Measurements from ENCODE around the gene NPAS2.

DNA sequence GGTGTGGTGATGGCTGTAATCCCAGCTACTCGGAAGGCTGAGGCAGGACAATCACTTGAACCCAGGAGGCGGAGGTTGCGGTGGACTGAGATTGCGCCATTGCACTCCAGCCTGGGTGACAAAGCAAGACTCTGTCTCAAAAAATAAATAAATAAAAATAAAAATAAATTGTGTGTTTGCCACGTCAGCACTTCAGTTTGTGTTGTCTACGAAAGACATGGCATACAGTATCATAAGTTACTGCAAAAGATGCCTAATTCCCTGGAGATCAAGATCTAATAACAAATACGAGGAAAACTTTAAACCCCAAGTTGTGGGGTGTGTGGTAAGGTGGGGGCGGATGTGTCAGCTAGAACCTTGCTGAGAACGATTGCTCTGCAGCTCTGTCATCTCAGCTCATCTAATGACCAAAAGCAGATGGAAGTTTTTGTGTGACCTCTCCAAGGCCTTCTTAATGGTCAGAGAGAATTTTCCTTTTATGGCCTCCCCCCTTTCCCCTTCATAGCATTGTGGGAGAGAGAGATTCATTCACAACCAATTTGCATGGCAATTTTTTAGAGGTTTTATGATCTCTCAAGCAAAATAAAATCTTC lies 11.3 kb downstream of the NPAS2 start:
- TF ChIP-seq CTCF (IDR thresholded peaks at IDR 0.05; ENCODE audit: low read length), result no peak
- no peak for TF ChIP-seq EZH2phosphoT487 (IDR thresholded peaks at IDR 0.05; ENCODE audit: low read length)

Measured in MM.1S (cell line).